NCI-H748 treated with DMSO at 0.1 percent for 48 hours (cell line): ENCODE results near the gene UBE2G2.
A peak's percentile ranks its signal among the peaks of the same experiment; 100 is the strongest.

Source experiments
- DNase-seq: peaks from one replicate; lab custom pipeline; 2025; lab: John Stamatoyannopoulos, UW

UBE2G2 gene, protein sequence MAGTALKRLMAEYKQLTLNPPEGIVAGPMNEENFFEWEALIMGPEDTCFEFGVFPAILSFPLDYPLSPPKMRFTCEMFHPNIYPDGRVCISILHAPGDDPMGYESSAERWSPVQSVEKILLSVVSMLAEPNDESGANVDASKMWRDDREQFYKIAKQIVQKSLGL

DNA sequence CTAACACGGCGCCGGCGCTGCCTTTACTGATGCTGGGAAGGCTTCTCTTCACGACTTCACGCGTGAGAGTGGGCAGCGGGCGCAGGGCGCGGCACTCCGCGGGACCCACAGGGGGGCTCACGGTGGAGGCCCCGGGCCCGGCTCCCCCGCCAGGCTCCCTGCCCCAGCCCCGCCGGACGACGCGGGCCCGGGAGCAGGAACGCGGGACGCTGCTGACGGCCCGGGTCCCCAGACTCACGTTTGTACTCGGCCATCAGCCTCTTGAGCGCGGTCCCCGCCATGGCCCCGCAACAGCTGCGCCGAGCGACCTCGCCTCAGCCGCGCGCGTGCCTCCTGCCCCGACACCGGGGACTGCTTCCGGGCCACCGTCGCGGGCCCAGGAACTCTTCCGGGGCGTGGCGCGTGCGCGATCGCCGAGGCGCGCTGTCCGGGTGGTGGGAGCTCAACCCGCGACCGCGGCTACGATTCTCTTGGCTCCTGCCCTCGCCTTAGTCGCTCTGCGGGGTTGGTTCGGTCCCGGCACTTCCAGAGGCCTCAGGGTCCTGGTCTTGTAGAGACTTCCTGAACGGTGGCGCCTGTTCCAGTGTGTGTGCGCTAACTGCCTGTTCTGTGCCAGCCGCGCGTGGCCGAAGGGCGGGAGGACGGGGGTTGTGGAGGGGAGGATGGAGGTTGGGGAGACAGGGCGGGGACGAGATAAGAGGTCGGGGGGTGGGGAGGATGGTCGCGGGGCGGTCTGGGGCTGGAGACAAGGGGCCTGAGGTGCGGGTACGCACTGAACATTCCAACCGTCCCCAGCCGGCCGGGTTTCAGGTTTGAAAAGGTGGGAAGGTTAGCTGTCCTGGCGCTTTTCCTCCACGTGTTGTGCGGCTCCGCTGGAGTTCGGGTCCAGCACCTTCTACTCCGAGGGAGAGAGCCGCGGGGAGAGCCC is at the start of gene UBE2G2:
Gene UBE2G2 (minus strand): TSS at position 353 of the 928 bp plus-strand sequence. CDS start 72 bp downstream, at position 281.
- peak; percentile 28 for DNase-seq

DNA sequence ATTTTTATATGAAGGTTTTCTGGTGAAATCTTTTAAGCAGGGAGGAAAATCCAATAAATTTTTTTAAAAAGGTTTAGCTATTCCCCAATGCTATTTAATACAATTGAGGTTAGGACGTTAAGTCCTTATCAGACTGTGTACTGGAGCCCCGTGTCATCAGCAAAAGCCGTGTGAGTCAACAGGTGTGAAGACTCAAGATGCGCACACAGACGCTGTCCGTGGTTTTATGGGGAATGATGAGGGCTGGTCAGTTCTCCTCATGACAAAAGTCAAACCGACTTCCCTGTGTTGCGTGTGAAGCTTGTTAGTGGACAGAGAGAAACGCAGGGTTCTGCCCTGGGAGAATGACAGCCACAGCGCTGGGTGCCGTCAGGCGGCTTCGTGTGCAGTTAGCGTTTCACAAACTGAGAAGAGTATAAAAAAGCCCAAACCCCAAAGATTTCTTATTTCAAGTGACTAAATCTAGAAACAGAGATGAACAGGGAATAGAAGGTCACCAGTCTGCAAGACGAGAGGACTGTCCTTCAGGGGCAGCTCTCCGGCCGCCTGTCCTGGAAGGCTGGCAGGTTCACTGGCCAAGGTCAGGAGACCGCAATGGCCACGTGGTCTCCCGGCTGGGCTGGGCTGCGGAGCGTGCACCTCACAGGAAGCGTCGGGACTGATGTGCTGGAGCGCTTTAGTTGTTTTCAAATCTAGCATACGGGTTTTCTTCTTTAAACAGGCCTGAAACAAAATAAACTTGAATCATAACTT is 49.5 kb upstream of the UBE2G2 start:
- no peak for DNase-seq

DNA sequence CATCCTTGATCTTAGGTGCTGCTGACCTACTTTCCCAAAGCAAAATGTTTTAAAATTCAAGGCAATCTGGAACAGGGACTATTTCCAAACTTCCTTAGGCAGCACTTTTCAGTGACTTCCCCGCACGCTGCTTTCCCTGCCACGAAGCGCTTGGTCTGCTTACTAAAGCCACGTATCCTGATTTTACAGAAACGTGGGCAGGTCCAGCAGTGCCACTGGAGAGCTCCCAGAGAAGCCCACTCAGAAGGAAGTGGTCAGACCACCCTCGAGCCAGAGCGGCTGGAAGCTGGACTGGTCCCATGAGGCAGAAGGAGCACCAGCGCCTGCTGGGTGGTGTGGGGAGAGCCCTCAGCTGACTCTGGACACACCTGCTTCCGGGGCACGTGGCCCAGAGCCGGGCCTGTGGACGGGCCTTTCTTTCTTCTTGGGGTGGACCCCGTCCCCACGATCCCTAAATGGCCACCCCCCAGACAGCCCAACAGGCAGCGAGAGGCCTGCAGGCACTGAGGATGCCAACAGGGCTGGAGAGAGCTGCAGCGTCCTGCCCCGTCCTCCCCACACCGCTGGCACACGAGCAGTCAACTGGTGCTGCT is 48.7 kb upstream of the UBE2G2 start:
- DNase-seq: no peak

DNA sequence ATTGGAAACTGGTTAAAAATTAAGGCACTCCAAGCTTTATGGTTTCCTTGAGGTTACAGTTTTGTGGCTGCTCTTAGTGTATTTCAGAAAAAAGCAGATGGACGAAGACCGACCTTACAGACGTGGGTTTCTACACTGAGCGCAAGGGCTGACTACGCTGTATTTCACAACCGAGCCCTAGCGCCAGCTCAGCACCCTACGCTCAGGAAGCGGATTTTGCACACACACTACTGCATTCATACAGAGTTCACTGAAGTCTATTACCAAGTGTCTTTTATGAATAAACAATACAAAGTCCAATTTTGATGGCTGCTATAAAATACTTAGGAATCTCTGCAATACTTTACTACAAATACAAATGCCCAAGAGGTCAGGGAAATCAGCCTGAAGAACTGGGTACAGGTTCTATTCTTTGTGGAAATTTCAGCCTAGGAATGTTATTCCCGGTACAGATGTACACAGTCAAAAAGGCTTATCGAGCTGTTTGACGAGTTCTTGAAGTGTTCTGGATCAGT is 48.1 kb upstream of the UBE2G2 start:
- no peak for DNase-seq

DNA sequence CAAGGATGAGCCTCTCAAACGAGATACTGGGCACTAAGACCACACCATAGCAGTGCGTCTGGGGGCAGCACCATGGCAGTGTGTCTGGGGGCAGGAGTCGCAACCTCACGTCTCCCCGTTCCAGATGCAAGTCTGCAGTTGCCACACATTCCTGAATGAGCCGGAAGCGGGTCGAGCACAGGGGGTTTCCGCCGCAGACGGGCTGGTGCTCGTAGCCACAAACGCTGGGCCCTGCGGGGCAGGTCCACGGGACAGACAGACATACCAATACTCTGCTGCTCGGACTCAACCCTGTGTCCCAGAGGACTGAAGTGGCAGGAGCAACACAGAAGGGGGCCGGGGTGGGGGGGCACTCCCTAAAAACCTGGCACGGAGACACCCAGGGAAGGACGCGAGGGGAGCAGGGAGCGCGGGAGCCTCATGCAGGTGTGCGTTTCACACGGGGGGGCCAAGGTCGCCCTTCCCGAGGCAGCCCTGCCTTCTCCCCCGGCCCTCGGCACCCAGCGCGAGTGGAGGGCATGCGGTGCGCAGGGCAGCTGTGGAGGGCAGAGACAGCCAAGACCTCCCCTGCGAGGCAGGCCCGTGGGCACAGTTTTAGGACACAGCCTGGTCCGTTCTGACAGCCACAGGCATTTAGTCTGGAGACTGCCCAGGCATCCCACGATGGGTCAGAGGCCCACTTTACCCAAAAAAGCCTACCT is 47.4 kb upstream of the UBE2G2 start:
- no peak for DNase-seq

DNA sequence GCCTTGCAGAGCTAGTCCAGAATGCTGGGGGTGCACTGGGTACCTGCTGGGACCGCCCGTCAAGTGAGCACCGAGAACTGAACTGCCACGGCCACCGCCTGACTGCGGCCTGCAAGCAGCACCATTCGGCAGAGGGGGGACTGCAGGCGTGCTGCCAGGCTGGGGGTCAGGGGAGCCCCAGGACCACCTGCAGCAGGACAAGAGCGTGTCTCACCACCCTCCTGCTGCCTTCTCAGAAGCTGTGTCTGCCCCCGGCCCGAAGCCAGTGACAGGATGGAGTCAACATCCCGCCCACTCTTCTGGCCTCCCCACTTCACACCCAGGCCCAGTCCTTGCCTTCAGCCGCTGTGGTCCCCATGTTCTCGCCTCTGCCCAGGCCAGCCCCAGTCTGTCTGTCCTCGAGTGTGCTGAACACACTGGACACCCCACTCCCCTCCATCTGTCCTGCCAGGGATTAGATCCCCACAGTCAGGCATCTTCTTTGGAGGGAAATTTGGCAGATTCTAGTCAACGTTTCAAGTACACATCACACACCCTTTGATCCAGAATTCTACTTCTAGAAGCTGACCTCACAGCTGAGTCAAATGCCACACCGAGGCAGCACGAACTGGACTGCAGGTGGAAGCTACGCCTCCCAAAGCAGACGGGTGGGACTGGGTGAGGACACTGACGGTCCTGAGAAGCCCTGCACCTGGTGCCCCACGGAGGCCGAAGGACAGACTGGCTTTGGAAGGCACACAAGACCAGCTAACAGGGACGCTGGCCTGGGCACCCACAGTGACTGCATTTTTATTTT is 45.8 kb upstream of the UBE2G2 start:
- DNase-seq: no peak

DNA sequence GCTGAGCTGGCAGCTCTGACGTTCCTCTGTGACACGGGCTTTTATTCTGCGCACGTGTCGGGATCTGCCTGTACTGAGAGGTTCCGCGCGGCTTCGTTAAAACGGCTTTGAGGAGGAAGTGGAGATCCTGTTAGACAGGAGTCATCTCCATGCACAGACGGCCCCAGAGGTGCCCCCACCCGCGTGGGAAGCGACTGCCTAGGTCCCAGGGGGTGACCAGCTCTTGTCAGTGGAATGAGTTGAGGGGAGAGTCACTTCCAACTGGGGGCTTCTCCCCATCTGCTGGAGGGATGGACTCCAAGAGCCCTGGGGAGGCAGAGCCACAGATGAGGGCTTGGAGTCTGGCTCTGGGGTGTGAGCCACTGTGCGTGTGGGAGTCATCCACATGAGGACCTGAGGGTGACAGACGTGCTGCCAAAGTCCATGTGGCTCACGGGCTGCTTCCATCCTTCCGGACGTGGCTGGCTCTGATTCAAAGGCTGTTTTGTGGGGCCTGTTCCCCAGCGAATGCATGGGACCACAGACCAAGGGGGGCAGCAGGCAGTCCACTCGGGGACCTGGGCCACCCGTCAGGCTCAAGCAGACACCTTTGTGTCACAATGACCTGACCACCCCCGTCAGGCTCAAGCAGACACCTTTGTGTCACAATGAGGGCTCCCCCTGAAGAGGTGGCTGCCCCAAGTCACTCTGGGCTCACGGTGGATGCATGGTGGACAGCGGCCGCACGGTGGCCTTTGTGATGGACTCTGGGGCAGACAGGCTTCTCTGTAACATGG is 45.1 kb upstream of the UBE2G2 start:
- DNase-seq: no peak

DNA sequence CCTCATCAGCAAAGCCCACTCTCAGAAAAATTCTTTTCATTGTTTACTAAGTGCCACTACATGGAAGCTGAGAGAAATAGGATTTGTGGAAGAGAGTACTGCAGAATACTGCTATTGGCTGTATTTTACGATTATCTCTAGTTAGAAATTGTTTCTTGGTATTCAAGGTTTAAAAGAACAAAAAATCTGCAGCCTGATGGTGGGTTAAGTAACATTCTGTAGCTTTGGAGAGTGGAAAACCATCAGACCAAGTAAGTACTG is 44.5 kb upstream of the UBE2G2 start:
- no peak for DNase-seq

DNA sequence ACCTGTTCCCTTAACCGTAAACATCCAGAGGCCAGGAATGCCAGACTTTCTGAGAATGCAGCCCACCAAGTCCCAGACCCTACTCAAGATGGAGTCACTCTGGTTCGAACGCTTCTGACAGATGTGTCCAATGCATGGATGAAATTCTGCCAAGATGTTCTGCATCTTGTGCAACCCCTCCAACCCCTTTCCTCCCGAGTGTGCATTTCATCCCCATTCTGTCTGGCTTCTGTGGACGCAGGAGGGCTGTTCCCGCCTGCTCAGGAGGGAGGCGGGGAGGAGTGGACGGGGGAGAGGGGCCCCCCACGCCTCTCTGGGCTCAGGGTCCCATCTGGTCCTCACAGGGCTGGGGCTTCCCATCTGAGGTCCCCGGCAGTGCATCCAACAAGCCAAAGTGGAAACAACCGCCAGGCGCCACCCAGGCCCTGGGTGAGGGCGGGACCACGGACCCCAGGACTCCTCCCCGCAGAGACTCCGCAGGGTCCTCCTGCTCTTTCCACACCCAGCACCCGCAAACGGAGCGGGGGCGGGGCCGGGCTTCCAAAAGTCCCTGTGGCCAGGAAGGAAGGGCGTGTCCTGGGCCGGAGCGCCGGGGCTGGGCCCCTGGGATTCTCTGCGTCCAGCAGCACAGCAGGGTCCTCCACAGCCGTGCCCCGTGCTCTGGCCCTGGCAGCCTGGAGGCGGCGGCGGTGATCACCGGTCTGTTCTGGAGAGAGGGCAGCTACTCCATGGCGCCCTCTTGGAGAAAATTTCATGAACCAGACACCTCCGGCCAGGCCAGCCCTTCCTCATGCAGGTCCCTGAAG is 44.0 kb upstream of the UBE2G2 start:
- DNase-seq: peak; percentile 10

DNA sequence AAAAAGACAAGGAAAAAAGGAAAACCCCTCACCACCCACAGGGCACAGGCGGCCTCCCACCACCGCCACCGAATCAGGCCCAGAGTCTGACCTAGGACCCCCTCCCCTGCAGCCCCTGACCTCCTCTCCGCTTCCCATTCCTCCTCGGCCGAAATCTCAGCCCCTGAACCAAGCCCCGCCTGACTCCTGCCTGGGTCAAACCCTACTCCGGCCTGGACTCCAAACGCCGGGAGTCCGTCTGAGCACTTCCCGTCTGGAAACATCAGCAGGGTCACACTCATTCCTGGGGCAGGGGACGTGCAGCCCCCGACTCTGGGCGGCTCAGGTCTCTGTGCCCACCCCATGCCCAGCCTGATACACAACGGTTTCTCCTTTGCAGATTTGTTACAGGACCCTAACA is 42.6 kb upstream of the UBE2G2 start:
- DNase-seq: no peak

DNA sequence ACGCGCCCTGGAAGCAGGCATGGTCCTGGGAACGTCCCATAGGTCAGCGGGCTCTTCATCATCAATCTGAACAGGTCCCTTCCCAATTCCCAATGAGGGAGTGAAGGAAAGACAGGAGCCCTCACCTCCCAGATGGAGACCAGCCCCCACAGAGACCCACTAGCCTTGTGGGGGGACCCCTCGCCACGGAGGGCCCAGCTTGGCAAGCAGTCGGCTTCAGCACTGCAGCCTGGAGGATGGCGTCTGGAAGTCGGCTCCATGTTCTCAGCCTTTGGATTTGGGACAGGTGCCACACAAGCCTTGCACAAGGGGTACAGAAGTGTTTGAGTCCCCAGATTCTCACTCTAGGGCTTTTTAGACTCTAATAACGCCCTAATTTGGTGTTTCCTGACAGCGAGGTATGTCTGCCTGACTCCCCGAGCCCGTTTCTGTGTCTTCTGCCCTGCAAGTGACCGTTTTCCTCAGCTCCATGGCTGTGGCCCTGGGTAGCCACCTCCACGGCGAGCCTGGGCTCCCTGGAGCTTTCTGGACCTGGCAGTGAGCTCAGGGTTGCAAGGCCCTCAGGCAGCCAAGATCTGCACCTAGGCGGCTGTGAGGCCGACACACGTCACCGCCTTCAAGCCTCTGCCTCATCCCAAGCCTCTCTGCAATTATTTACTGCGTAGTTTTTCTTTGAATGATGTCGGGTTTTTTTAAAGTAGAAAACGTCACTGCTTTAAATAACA is 41.3 kb upstream of the UBE2G2 start:
- no peak for DNase-seq

DNA sequence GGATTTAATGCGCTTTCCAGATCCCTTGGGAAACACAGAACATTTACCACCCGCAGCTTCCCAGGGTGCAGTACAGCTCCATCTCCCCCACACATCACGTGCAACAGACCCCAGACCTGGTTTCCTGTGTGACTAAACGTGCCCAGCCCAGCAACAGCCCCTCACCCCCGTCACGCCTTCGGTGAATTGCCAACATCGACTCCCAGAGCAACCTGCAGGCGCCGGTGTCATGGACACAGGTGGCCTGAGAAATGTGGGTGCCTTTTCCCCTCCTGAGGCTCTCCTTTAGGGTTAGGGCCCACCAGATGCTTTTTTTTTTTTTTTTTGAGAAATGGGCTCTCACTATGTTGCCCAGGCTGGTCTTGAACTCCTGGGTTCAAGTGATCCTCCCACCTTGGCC is 40.5 kb upstream of the UBE2G2 start:
- no peak for DNase-seq

DNA sequence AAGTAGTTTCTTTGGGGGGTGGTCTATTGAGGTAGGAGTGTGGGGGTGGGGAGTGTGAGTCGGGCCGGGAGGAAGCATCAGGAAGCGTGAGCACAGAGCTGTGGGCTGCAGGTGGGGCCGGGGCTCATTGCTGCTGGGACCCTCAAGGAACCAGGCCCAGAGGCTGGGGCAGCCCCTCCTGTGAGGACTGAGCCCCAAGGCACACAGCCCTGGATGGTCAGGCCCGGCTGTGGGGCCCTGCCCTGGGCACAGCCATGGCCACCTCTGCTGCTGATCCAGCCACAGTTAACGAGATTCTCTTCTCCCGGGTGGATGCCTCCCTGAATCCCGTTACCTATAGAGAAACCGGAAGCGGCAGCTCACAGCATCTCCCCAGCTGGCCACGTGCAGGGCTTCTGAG is 39.2 kb upstream of the UBE2G2 start:
- DNase-seq: no peak

DNA sequence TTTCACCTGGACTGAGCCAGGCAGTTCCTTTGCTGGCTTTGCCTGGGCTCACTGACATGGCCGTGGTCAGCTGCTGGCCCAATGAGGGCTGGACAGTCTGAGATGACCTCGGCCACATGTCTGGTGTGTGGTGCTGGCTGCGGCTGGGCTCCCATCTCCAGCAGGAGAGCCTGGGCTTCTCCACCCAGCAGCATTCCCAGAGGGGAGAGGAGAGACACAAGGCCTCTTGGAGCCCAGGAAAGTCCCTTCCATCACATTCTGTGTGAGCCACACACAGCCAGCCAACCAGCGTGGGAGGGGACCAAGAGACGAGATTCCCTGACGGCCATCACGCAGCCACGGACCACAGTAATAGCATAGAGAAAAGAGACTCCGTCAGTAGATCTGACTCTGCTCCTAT is 37.3 kb upstream of the UBE2G2 start:
- DNase-seq: no peak

DNA sequence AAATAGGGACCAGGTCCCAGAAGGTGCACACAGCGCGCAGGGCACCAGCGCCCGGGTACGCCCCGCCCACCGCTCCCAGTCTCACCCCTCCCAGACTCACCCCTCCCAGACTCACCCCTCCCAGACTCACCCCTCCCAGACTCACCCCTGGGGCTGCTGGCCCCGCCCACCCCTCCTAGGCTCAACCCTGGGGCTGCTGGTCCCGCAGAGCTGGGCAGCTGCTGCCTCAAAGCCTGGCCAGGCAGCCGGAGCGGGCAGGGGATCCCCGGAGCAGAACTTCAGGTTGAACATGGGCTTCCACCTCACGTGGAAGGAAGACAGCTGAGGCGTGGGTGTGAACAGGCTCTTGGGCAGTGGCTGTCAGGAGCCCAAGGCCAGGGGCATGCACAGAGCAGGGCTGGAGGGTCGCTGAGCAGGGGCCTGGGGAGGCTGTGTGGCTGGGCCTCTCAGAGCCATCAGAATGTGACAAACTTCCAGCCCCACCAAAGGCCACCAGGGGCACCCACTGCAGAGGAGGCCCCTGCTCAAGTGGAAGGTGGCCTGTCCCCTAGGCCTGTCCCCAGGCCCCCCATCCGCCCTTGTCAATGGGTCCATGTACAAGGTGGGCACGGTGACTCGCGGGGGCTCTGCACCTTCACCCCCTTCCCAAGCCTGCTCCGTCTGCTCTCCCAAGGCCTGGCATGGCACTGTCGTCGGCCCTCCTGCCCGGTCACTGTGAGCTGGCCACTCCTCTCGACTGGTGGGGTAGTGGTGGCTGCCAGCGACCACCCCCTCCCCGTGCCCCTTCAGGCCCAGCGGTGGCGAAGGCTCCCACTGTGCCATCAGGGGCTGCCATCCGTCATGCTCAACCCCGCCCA is 36.6 kb upstream of the UBE2G2 start:
- DNase-seq: no peak

DNA sequence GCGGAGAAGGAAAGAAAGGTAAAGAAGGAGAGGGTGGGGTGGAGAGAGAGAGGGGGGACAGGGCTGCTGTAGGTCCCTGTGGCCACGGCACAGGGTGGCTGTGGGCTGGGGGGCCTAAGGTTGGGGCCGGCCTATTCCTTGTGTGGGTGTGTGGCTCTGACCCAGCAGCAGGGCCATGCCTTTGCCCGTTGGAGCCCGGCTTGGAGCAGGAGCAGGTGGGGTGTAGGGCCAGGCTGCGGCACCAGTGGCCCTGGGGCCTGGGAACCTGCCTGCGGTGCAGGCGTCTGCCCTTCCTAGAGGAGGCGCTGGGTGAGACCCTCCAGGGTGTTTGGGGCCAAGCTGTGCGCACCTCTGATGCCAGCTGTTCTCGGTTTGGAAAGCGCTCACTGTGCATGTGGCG is 35.9 kb upstream of the UBE2G2 start:
- no peak for DNase-seq

DNA sequence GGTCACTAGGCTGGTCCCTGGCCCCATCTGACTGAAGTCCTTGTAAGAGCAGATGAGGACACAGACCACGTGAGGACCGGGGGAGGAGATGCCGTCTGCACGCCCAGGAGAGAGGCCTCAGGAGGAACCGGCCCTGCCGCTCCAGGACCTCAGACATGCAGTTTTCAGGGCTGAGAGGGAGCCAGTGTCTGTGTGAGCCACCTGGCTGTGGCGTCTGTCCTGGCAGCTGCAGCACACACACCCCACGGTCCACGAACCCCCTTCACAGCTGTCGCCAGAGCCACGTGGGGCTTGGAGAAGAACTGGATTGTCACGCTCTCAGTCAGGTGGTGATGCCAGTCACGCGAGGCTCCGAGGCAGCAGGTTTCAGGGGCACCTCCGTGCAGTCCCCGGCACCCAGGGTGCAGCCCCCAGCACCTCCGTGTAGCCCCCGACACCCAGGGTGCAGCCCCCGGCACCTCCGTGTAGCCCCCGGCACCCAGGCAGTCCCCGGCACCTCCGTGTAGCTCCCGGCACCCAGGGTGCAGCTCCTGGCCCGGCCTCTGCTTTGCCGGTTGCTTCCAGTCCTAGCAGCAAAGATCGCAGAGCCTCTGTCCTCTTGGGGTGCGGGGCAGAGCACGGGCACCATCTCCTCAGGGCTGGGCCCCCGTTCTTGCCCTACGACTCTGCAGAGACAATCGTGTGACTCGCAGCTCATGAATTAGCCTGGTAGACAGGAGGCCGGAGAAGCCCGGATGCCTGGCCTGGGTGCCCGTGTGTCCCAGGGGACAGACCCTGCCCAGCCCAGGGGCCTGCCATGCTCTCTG is 35.2 kb upstream of the UBE2G2 start:
- no peak for DNase-seq
